GM18909 (cell line): ENCODE data around the gene MPZL3.

Experiments used
- ATAC-seq: cut with Tn5 transposase; IDR thresholded peaks from one replicate; pipeline ENCODE4 v1.9.1; 2021; ENCODE audit warnings: mild to moderate bottlenecking; ENCODE audit not compliant: unreplicated experiment, poor library complexity

MPZL3 gene, protein sequence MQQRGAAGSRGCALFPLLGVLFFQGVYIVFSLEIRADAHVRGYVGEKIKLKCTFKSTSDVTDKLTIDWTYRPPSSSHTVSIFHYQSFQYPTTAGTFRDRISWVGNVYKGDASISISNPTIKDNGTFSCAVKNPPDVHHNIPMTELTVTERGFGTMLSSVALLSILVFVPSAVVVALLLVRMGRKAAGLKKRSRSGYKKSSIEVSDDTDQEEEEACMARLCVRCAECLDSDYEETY

DNA sequence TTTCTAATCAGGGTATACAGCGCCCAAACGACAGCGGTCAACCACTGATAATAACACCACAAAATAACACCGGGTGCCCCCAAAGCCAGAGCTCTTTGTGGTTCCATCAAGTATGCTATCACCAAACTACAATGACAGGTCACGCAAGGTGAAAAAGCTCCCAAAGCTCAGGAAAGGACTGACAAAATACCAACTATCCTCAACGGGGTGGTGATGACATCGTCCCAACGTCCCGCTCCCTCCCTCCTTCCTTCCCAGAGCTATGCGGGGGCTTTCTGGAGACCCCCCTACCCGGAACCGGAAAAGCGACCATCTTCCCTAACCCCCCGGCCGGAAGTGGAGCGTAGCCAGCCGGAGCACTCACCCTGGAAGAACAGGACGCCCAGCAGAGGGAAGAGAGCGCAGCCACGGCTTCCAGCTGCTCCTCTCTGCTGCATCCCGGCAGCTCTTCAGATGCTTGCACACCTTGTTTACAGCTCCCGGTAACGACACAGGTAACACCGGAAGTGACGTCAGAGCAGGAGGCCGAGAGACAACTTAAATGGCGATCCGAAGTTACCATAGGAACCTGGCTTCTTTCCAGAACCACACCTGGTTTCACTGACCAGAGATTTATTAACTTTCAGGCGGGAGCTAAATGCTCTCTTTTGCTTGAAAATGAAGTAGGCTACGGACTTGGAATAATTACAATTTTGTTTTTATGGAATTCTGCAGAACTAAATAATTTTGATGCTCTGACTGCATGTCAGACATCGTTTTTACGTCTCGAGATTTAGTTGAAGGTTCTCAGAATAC is at the start of gene MPZL3:
TSS of gene MPZL3 (minus strand) at position 508 of the 795 bp plus-strand sequence. CDS start at position 437, 71 bp downstream.
- ATAC-seq: peak; percentile 67

DNA sequence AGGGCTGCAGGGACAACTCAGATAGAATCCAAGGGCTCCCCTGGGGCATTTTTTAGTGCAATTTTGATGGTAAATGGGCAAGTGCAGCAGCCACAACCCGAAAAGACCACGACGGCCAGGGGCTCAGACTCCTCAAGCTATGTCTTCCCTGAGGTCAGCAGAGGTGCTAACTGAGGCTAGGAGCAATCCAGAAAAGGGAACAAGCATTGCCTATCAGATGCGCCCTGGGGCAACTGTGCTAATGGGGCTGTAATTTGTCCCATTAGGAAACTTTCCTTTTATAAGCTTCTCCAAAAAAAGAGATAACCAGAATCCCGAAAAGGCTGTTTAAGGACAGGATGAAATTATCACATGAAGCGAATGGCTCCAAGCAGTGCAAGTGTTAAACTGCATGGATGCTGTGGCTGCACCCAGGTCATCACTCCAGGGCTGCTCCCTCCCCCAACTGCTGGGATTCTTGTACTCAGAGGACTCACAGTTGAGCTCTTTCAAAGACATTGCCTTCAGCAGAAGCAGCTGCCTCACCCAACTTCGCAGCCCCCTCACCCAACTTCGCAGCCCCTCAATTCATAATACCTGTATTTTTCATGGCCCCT is 49.5 kb upstream of the MPZL3 start:
- ATAC-seq: no peak

DNA sequence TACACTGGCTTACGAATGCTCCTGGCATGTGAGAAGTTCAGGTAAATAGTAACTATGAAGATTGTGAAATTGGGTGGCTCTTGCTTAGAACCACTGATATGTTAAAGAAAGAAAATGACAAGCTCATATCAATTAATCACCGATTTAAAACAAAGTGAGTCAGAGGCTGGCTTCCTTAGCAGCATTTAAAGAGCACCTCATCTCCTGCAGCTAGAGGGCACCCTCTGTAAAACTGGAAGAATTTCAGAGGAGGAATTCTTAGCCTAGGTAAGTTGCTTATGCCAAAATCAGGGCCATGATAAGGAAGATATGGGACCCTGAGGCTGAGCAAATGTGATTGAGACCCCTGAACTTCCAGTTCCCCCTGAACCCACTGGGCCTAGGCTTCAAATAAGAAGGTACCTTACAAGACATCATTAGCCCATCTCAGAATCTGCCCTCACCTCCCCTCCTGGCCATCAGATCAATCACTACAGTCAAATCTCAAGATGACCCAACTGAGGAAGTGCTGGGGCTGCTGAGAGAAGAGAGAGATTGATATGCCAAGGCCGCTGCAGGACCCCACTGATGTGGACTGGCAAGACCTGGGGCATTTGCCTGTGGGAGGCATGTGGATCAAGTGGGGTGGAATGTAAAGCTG is 43.8 kb upstream of the MPZL3 start:
- no peak for ATAC-seq

DNA sequence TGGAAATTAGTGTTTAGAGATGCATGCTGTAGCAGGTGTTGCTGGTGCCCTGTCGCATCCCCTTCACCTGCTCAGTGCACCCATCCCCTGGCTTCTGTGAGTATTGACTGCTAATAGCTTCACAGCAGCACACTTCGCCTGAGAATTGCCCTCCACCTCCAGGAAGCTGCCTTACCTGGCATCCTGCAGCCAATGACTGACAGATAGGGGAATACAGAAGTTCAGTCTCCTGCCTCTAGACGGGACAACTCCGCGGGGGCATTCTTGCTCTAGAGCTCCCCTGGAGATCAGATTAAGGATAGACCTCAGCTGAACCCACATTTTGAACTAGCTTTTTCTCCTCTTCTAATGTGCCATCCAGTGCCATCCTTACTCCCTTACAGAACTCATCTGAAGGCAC is 43.0 kb upstream of the MPZL3 start:
- ATAC-seq: no peak

DNA sequence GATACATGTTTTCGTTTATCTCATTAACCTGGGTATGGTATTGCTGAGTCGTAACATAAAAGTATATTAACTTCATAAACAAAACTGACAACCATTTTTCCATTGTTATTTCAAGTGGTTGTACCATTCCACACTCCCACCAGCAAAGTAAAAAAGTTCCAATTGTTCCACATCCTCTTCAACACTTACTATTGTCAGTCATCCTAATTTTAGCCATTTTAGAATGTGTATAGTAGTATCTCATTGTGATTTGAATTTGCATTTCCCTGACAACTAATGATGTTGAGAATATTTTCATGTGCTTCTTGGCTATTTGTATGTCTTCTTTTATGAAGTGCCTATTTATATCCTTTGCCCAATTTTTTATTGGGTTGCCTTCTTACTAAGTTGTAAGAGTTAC is 41.9 kb upstream of the MPZL3 start:
- no peak for ATAC-seq

DNA sequence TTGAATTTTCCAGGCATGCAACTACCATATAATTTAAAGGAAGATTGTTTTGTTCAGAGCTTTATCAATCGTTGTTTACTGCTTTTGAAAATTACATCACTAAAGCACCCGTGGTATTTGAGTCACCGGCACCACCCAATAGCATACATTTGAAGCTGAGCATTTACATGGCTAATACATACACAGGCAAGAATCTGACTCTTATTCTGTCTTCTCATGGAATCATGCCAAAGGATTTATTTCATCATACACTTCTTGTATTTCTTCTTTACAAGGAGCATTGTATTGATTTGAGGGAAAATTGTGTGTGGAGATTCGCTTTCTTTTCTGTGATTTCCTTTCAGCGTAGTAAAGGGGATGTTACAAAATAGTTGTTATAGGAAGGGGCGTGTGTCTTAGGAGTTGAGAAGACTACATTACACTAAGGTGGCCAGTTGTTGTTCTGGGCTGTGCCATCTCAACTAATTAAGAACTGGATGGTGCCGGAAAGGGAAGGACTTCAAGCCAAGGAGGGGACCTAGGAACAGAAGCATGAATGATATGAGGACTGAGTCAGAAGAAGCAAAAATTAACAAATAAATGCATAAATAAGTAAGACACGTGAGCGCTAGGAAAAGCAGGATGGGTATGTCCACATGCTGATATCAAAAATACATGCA is 39.4 kb upstream of the MPZL3 start:
- no peak for ATAC-seq

DNA sequence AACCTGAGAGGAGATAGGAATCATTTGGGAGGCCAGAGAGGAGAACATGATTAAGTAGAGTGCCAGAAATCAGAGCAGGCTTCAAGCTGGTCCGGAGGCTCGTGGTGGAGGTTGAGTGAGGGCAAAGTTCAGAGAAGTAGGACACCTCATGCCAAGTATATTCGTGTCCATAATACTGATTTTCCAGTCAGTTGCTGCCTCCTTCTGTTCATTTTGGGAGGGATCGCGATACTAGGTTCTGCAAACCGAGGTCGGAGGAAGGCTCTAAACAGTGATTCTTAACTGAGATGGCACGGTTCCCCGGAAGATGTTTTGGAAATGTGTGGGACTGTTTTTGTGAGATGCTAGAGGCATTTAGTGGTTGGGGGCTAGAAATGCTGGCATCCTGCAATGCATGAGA is 38.8 kb upstream of the MPZL3 start:
- no peak for ATAC-seq

DNA sequence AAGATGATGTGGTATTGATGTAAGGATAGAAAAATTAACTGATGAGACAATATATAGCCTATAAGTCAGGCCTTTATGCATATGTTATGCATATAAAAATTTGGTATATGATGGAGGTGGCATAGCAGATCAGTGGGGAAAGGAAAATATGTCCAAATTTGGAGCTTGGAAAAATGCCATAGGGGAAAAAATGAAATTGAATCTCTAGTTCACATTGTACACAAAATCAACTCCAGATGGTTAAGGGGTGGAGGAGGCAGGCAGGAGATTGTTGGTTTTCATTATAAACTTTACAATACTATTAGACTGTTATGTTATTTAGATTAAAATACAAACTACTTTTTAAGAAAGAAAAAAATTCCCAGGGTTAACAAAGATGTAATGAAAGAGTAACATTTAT is 37.2 kb upstream of the MPZL3 start:
- ATAC-seq: no peak

DNA sequence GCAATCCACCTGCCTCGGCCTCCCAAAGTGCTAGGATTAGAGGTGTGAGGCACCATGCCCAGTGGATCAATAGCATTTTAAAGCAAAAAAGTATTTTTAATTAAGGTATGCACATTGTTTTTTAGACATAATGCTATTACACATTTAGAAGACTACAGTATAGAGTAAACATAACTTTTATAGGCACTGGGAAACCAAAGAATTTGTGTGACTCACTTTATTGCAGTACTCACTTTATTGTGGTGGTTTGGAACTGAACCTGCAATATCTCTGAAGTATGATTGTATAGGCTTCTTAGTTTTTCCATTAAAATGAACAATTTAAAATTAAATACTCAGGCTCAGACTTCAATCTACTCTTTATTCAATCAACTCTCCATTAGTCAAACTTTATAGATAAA is 34.8 kb upstream of the MPZL3 start:
- ATAC-seq: no peak

DNA sequence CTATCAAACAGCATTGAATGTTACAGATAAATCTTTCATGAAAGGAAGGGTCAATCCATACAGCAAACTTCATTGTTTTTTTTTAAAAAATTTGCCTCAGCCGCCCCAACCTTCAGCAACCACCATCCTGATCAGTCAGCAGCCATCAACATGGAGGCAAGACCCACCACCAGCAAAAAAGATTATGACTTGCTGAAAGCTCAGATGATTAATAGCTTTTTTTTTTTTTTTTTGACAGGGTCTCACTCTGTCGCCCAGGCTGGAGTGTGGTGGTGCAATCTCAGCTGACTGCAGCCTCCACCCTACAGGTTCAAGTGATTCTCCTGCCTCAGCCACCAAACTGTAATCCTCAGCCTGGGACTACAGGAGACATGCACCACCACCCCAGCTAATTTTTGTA is 34.4 kb upstream of the MPZL3 start:
- no peak for ATAC-seq

DNA sequence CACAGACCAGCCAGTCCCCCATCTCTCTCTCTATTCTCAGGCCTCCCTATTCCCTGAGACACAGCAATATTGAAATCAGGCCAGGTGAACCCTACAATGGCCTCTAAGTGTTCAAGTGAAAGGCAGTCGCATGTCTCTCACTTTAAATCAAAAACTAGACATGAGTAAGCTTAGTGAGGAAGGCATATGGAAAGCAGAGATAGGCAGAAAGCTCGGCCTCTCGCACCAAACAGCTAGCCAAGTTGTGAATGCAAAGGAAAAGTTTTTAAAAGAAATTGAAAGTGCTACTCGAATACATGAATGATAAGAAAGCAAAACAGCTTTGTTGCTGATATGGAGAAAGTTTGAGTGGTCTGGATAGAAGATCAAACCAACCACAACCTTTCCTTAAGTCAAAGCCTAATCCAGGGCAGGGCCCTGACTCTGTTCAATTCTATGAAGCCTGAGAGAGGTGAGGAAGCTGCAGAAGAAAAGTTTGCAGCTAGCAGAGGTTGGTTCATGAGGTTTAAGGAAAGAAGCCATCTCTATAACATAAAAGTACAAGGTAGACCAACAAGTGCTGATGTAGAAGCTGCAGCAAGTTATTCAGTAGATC is 31.7 kb upstream of the MPZL3 start:
- ATAC-seq: no peak

DNA sequence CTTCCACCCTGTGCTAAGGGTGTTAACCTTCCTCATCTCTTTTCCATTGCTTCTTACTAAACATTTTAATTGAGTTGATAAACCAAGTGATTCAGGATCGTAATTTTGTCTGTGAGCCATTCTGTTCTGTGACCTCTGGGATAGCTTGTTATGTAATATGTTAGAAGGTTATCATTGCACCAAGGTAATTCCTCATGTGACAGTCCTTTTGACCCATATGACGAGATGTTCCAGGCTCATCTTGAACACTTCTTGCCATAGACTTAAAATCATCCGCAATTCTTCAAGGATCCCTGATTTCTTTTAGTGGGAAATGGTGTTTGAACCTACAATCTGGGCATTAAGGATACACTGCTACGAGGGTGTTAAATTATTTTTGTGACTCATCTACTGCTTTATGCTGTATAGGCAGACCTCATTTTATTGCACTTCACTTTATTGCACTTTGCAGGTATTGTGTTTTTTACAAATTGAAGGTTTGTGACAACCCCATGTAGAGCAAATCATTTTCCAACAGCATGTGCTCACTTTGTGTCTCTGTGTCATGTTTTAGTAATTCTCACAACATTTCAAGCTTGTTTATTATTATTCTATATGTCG is 31.0 kb upstream of the MPZL3 start:
- ATAC-seq: no peak

DNA sequence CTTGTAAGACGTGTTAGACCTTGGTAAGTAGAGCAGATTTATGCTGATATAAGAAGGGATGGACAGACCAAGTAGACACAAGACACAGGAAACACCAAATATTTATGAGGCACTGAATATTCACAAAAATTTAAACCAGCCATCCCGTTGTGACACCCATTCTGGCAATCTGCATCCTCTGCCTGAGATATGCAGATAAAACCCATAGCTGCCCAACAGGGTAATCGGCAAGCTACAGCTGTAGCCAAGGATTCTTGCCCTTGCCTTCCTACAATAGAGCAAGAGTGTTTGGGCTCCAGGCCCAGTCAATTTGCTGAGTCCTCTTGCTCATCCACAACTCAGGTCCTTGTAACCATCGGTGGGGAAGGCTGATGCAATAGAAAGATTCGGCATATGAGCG is 30.4 kb upstream of the MPZL3 start:
- no peak for ATAC-seq

DNA sequence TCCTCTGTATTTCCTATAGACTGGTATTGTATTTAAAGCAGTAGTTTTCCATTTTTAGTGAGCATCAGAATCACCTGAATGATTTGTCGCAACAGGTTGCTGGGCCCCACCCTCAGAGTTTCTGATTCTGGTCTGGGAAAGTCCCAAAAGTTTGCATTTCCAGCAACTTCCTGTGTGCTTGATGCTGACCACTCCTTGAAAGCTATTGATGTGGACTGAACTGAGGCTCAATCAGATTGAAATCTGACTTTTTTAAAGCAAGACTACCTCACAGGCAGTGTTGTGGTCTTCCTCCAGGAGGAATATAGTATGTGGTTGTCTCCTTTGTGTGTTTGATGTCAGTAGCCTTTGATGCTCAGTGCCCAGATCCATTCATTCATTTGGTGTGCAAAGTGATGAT is 29.1 kb upstream of the MPZL3 start:
- no peak for ATAC-seq

DNA sequence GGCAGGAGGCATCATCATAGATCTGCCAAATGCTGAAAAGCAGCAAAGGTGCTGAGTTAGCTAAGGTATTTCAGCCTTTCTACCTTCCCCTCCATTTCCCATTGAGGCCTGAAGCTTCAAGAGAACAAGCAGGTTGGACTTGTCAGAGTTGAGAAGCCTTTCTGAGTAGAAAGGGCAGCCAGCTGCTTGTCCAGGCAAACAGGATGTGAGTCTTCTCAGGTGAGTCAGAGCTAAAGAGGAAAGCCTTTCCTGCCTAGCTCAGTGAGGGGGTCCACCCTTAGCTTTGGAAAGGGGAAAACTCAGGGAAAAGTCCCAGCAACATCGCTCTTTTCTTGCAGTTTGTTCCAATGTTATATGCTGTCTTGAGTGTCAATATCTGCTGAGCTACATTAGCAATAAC is 25.1 kb upstream of the MPZL3 start:
- ATAC-seq: no peak

DNA sequence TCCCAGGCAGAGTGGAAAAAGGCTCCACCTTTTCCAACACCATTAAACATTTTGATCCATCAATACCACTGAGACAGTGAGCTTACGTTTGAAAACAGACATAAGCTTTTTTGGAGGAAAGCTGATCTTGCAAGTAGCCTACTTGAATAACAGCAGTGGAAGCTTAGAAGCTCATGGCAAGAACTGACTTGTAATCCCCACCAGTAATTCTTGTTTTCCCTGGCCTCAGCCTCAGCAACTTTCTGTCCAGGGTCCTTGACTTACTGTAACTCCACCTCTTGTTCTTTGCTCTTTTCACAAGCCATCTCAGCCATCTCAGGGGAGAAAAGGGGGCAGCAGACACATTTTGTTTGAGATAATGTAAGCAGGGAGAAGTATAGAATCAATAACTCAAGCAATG is 24.3 kb upstream of the MPZL3 start:
- ATAC-seq: no peak

DNA sequence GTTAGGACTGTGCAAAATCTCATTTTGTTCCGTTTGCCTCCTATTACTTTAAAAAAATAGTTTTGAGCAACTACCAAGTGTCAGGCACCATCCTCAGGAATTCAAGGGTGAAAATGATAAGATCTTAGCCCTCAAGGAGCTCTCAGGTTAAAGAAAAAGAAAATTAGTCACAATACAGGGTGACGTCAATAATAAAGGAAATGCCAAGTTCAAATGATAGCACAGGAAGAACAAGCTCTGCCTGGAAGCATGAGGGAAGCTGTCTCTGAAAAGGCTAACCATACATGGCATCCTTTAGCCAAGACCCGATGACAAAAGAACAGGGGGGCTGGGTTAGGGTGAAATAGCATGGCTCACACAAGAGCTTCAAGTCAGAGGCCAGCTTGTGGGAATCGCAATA is 23.0 kb upstream of the MPZL3 start:
- no peak for ATAC-seq

DNA sequence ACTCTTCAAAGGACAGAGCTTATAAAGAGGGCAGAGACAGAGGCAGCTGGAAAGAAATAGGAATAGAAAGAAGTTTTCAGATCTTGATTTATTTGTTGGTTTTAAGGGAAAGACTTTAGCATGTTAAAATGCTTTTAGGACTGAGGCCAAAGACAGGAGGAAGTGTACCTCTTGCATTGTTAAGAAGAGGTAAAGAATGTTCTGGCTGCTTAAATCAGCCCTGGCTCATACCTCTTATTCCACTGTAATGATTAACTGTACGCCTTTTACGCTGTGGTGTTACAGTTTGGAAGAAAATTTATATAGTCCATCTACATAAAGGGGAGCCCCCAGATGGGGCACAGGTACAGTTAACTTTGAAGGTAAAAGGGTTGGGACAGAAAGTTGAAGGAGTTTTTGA is 22.0 kb upstream of the MPZL3 start:
- no peak for ATAC-seq

DNA sequence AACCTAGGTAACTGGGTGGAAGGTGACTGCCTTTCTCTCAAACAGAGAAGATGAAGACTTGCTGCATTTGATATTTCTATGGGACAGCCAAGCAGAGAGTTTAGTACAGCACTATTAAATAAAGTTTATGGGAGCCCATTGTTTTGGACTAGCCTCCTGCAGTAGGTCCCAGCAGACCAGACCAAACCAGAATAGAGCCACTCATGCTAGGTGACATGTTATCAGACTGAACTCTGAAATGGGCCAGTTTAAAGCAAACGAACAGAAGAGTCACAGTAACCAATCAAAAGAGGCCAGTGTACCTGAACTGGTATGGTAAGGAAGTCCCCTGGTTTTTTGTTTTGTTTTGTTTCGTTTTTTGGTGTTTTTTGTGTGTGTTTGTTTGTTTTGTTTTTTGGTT is 19.8 kb upstream of the MPZL3 start:
- ATAC-seq: no peak

DNA sequence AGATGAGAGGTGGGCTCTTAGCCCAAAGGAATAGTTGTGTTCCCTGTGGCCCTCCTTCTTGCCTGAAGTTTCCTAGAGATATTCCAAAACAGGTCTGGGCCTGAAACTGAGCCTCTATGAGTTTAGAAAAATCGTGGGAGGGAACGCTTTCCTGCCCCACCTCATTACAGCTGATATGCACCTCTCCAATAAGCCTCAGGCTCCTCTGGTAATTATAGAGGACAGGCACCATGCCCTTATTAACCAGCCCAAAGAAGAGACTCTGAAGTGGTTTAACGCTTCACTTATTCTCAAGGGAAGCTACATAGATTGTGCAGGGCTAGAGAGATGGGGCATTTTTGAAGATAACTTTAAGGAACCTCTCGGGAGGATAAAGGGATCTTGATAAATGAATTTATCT is 15.3 kb upstream of the MPZL3 start:
- no peak for ATAC-seq
